H1 (cell line): ENCODE measurements around the gene MRPS31. TPM values are rescaled to one million over a fixed set of nuclear protein-coding genes. Genes with fewer than 3 reads are reported as not detected.

ENCODE experiments used
- CTCF ChIA-PET: fragments of 300-600 bp; sonication (Branson Sonifier 250); formaldehyde crosslinking; loops from one replicate; lab custom pipeline; 2021; ENCODE audit not compliant: partially characterized antibody; lab: Charles Lee
- POLR2A ChIA-PET: fragments of 300-600 bp; sonication (Branson Sonifier 250); formaldehyde crosslinking; loops from one replicate; lab custom pipeline; 2021; ENCODE audit warnings: inconsistent platforms; ENCODE audit not compliant: partially characterized antibody; lab: Charles Lee
- DNase-seq, 2 experiments: peaks; one replicate each; pipeline versions ENCODE4 v3.0.0 to v3.0.0-alpha.2; 2010 to 2022; ENCODE audit warnings: low spot score in 2 of 2, low read depth in 1 of 2, mixed read lengths in 1 of 2
- FAIRE-seq: peaks from 2 replicates; lab custom pipeline; 2011; peaks lifted over from hg19 to GRCh38; lab: Jason Lieb, UNC
- H2AFZ ChIP-seq: 2 replicates; pipeline ENCODE4 v1.8.1; 2012; ENCODE audit warnings: low read length, inconsistent platforms
- H2AK5ac ChIP-seq: 2 replicates; pipeline ENCODE4 v1.6.1; 2013; ENCODE audit warnings: low read depth, low read length
- H2BK120ac ChIP-seq: replicated peaks from 2 replicates; pipeline ENCODE3; 2013; ENCODE audit warnings: low read depth, low read length, inconsistent platforms
- H2BK12ac ChIP-seq: 2 replicates; pipeline ENCODE4 v1.6.1; 2013; ENCODE audit warnings: low read depth, low read length
- H2BK15ac ChIP-seq: 2 replicates; pipeline ENCODE4 v1.6.1; 2013; ENCODE audit warnings: low read length
- H2BK20ac ChIP-seq: 2 replicates; pipeline ENCODE4 v1.6.1; 2013; ENCODE audit warnings: low read length
- H2BK5ac ChIP-seq: 2 replicates; pipeline ENCODE4 v1.6.1; 2013; ENCODE audit warnings: low read depth, low read length
- H3K14ac ChIP-seq: 2 replicates; pipeline ENCODE4 v1.6.1; 2013; ENCODE audit warnings: inconsistent platforms; ENCODE audit not compliant: insufficient read length
- H3K18ac ChIP-seq: 2 replicates; pipeline ENCODE4 v1.6.1; 2013; ENCODE audit warnings: low read length; ENCODE audit errors: extremely low read depth
- H3K23ac ChIP-seq: 2 replicates; pipeline ENCODE4 v1.6.1; 2013; ENCODE audit warnings: inconsistent platforms; ENCODE audit not compliant: insufficient read length
- H3K23me2 ChIP-seq: 2 replicates; pipeline ENCODE4 v1.6.1; 2013; ENCODE audit warnings: low read depth, low read length
- H3K27ac ChIP-seq: 2 replicates; pipeline ENCODE4 v1.6.1; 2011; ENCODE audit warnings: low read depth, low read length, inconsistent platforms
- H3K27me3 ChIP-seq, 4 experiments: replicated peaks in 1 of 4; 1 replicate in 1 of 4; 2 replicates in 3 of 4; pipeline versions ENCODE4 v1.6.1 to v1.8.1; 2011 to 2013; ENCODE audit warnings: low read length in 3 of 4, mild to moderate bottlenecking in 3 of 4, inconsistent platforms in 2 of 4, mixed read lengths in 2 of 4, moderate library complexity in 1 of 4; ENCODE audit not compliant: control insufficient read depth in 3 of 4, insufficient read depth in 3 of 4; ENCODE audit errors: extremely low read depth in 1 of 4
- H3K36me3 ChIP-seq, 4 experiments: 2 replicates each; pipeline versions ENCODE4 v1.6.1 to v1.8.1; 2011 to 2013; ENCODE audit warnings: mild to moderate bottlenecking in 4 of 4, low read length in 3 of 4, moderate library complexity in 2 of 4, control low read depth in 1 of 4, inconsistent platforms in 1 of 4; ENCODE audit not compliant: insufficient read depth in 4 of 4, control insufficient read depth in 2 of 4
- H3K4ac ChIP-seq: replicated peaks from 2 replicates; pipeline ENCODE3; 2013; ENCODE audit warnings: low read length, low read depth, mixed read lengths, inconsistent platforms; ENCODE audit not compliant: insufficient read length
- H3K4me1 ChIP-seq, 4 experiments: replicated peaks in 1 of 4; 1 replicate in 1 of 4; 2 replicates in 3 of 4; pipeline versions ENCODE4 v1.6.1 to v1.8.1; 2011 to 2013; ENCODE audit warnings: low read length in 3 of 4, inconsistent platforms in 2 of 4, mixed read lengths in 1 of 4; ENCODE audit not compliant: insufficient read depth in 4 of 4, control insufficient read depth in 3 of 4
- H3K4me2 ChIP-seq, 2 experiments: 2 replicates each; pipeline versions ENCODE4 v1.6.1 to v1.8.1; 2011 to 2013; ENCODE audit warnings: low read depth in 2 of 2, low read length in 2 of 2, control low read depth in 1 of 2, inconsistent platforms in 1 of 2, mild to moderate bottlenecking in 1 of 2; ENCODE audit not compliant: insufficient read depth in 1 of 2
- H3K4me3 ChIP-seq, 4 experiments: fragments of 200-600, 300-600 bp in 1 of 4; sonication (generic), shearing (Covaris generic), sonication (Bioruptor Twin) in 1 of 4; 2 replicates each; pipeline versions ENCODE4 v1.5.1 to v1.8.1; 2011 to 2016; ENCODE audit warnings: low read length in 4 of 4, low read depth in 3 of 4, control low read depth in 2 of 4, inconsistent platforms in 2 of 4, mild to moderate bottlenecking in 2 of 4, mixed read lengths in 1 of 4, moderate library complexity in 1 of 4; ENCODE audit not compliant: insufficient read depth in 2 of 4; ENCODE audit errors: extremely low read depth in 1 of 4
- H3K56ac ChIP-seq: replicated peaks from 2 replicates; pipeline ENCODE3; 2013; ENCODE audit warnings: low read depth, mild to moderate bottlenecking, mixed read lengths, low read length, inconsistent platforms; ENCODE audit not compliant: insufficient read length
- H3K79me1 ChIP-seq: 2 replicates; pipeline ENCODE4 v1.6.1; 2013; ENCODE audit warnings: low read depth, low read length, control low read depth
- H3K79me2 ChIP-seq, 2 experiments: 2 replicates each; pipeline versions ENCODE4 v1.6.1 to v1.8.1; 2012 to 2013; ENCODE audit warnings: low read length in 2 of 2, mild to moderate bottlenecking in 2 of 2, inconsistent platforms in 1 of 2; ENCODE audit not compliant: insufficient read depth in 2 of 2, control insufficient read depth in 1 of 2
- H3K9ac ChIP-seq, 4 experiments: replicated peaks in 1 of 4; 1 replicate in 1 of 4; 2 replicates in 3 of 4; pipeline versions ENCODE4 v1.6.1 to v1.8.1; 2011 to 2013; ENCODE audit warnings: low read depth in 3 of 4, low read length in 3 of 4, control low read depth in 2 of 4, mild to moderate bottlenecking in 2 of 4, moderate library complexity in 2 of 4, inconsistent platforms in 1 of 4; ENCODE audit errors: extremely low read depth in 1 of 4
- H3K9me3 ChIP-seq, 2 experiments: 2 replicates each; pipeline versions ENCODE4 v1.6.1 to v1.8.1; 2012 to 2013; ENCODE audit warnings: mild to moderate bottlenecking in 2 of 2, moderate library complexity in 2 of 2, control low read depth in 1 of 2, inconsistent platforms in 1 of 2, low read depth in 1 of 2, low read length in 1 of 2, mixed read lengths in 1 of 2; ENCODE audit not compliant: insufficient read depth in 2 of 2
- H4K20me1 ChIP-seq, 2 experiments: replicated peaks in 1 of 2; 2 replicates each; pipeline versions ENCODE3 to v1.8.1; 2011 to 2013; ENCODE audit warnings: inconsistent platforms in 2 of 2, low read length in 2 of 2, mild to moderate bottlenecking in 1 of 2; ENCODE audit not compliant: insufficient read depth in 2 of 2, control insufficient read depth in 1 of 2
- H4K5ac ChIP-seq: 2 replicates; pipeline ENCODE4 v1.6.1; 2013; ENCODE audit warnings: low read length, low read depth, mixed read lengths, inconsistent platforms; ENCODE audit not compliant: insufficient read length
- H4K8ac ChIP-seq: 2 replicates; pipeline ENCODE4 v1.8.0; 2013; ENCODE audit warnings: mild to moderate bottlenecking, moderate library complexity, low read length, inconsistent platforms; ENCODE audit not compliant: insufficient read depth; ENCODE audit errors: extremely low read depth
- H4K91ac ChIP-seq: replicated peaks from 2 replicates; pipeline ENCODE3; 2013; ENCODE audit warnings: low read length, mixed read lengths, inconsistent platforms; ENCODE audit not compliant: insufficient read length
- CBX8 ChIP-seq: fragments of 300-800, 300-1000 bp; sonication (generic); IDR thresholded peaks from 2 replicates; pipeline ENCODE4 v1.7.1; 2016; ENCODE audit warnings: low read depth, low read length, borderline replicate concordance
- E2F6 ChIP-seq: IDR thresholded peaks from 2 replicates; pipeline ENCODE4 v1.6.1; 2012; ENCODE audit warnings: inconsistent platforms
- EZH2 ChIP-seq: fragments of 200-600 bp; sonication (generic); IDR thresholded peaks from 2 replicates; pipeline ENCODE4 v1.7.1; 2012; ENCODE audit warnings: low read depth, mild to moderate bottlenecking, moderate library complexity, low read length, inconsistent platforms; ENCODE audit not compliant: severe bottlenecking
- FOSL1 ChIP-seq: IDR thresholded peaks from 2 replicates; pipeline ENCODE4 v1.6.1; 2011; ENCODE audit warnings: mild to moderate bottlenecking, low read depth, low read length, moderate library complexity; ENCODE audit not compliant: insufficient read depth
- JUND ChIP-seq: IDR thresholded peaks from 2 replicates; pipeline ENCODE4 v1.6.1; 2011; ENCODE audit warnings: mild to moderate bottlenecking, improper control_type of control experiment, low read length
- KDM5A ChIP-seq: fragments of 200-600 bp; IDR thresholded peaks from 2 replicates; pipeline ENCODE4 v1.7.1; 2012; ENCODE audit warnings: mild to moderate bottlenecking, low read length, inconsistent platforms, mixed read lengths
- NANOG ChIP-seq: IDR thresholded peaks from 2 replicates; pipeline ENCODE4 v1.6.1; 2011; ENCODE audit warnings: low read length, low read depth, mild to moderate bottlenecking, inconsistent platforms; ENCODE audit not compliant: insufficient read depth, poor library complexity, severe bottlenecking
- PHF8 ChIP-seq: fragments of 200-600 bp; sonication (generic); conservative IDR thresholded peaks from 2 replicates; pipeline ENCODE4 v1.7.1; 2012; ENCODE audit warnings: low read depth, mild to moderate bottlenecking, inconsistent platforms, low read length, moderate library complexity
- RFX5 ChIP-seq: IDR thresholded peaks from 2 replicates; pipeline ENCODE4 v1.6.1; 2011; ENCODE audit warnings: low read depth, low read length, improper control_type of control experiment, borderline replicate concordance
- SAP30 ChIP-seq: fragments of 300-600 bp; sonication (generic); IDR thresholded peaks from 2 replicates; pipeline ENCODE4 v1.7.1; 2012; ENCODE audit warnings: low read length, moderate library complexity, mild to moderate bottlenecking, inconsistent platforms; ENCODE audit not compliant: insufficient read depth, insufficient replicate concordance
- TAF1 ChIP-seq: IDR thresholded peaks from 2 replicates; pipeline ENCODE4 v1.6.1; 2011; ENCODE audit warnings: mild to moderate bottlenecking, low read depth, low read length
- TAF7 ChIP-seq: optimal IDR thresholded peaks from 2 replicates; pipeline ENCODE3; 2011; ENCODE audit warnings: low read depth, mild to moderate bottlenecking, inconsistent platforms, low read length, moderate library complexity, borderline replicate concordance
- YY1 ChIP-seq: IDR thresholded peaks from 2 replicates; pipeline ENCODE4 v1.6.1; 2011; ENCODE audit warnings: low read depth, mild to moderate bottlenecking, low read length
- WGBS, 2 experiments: shearing (Covaris generic) in 1 of 2; methylation state at CpG; one replicate each; pipeline versions ENCODE4 v1.1.6 to v1.1.7; 2013 to 2015; ENCODE audit warnings: low lambda C conversion rate in 2 of 2, mixed read lengths in 2 of 2, inconsistent platforms in 1 of 2, low coverage in 1 of 2, missing lambda C conversion rate in 1 of 2; ENCODE audit not compliant: insufficient replicate concordance in 2 of 2, insufficient coverage in 1 of 2, insufficient read length in 1 of 2; ENCODE audit errors: extremely low coverage in 1 of 2, missing lambda C conversion rate in 1 of 2; 5-methylcytosine and 5-hydroxymethylcytosine counted together
- polyA plus RNA-seq, 7 experiments: library from polyadenylated mRNA; depleted of rRNA in 3 of 7; stranded (reverse) in 5 of 7; unstranded in 2 of 7; fragments of >200 nt in 5 of 7; fragments of 200-250 nt in 2 of 7; gene quantifications; 1 replicate in 5 of 7; 2 replicates in 1 of 7; 4 replicates in 1 of 7; pipeline versions ENCODE4 v1.2.1 to v1.2.3, GENCODE V29; 2011 to 2013; ENCODE audit warnings: missing spikeins in 2 of 7, mixed read lengths in 2 of 7
- total RNA-seq: library from RNA; stranded (reverse); fragmentation: NEBNext Ultra II Directional; extraction: Animal tissue kit (Norgen Biotek cat#: 25700); gene quantifications from 2 replicates; pipeline ENCODE4 v1.2.1, GENCODE V29; 2021

The MRPS31 gene
- total and polyA plus RNA-seq, 2 of the 8 experiments (the other 6 are each of a cell fraction or from before 2014, with no cell fraction given): 13.6 to 33.3 TPM

GRCh38 chr13:40812102-40812501, 41.1 kb upstream of the MRPS31 start:
- Histone ChIP-seq H4K91ac (no peak overlapping the region), H3K56ac (no peak overlapping the region), H2AK5ac (no peak overlapping the region), H3K9me3 (no peaks in the 10 kb centered on the region), H3K4me1 (no peaks in the 10 kb centered on the region), H4K5ac (no peak overlapping the region), H3K4ac (no peak overlapping the region), H4K20me1 (peaks cover 0 to 1% of the 10 kb centered on the region in 2 experiments), H3K27me3 (no peaks in the 10 kb centered on the region), H3K4me2 (no peak overlapping the region), H2BK5ac (no peak overlapping the region), H3K4me3 (no peak overlapping the region), H2BK20ac (no peak overlapping the region), H3K23me2 (no peaks in the 10 kb centered on the region), H4K8ac (no peak overlapping the region), H3K27ac (no peak overlapping the region), H2BK12ac (no peak overlapping the region), H3K23ac (no peak overlapping the region), H3K36me3 (peaks cover 0 to 5% (median 3%) of the 10 kb centered on the region in 4 experiments; a peak in 4 of 8 replicates), H3K79me1 (no peaks in the 10 kb centered on the region; the same call in 1 of the 2 replicates), H2BK15ac (no peak overlapping the region), H2BK120ac (no peak overlapping the region), H3K9ac (no peak overlapping the region), H3K79me2 (no peaks in the 10 kb centered on the region), H3K18ac (no peak overlapping the region), H3K14ac (no peak overlapping the region), H2AFZ (no peak overlapping the region)
- DNase-seq: no peak
- ChIA-PET CTCF (interaction anchor here (2.7 to 4.7 kb wide), 2 partner anchors 8 to 34 kb away, joined by 8 to 37 read pairs; no protein-coding TSS in a partner anchor), POLR2A (interaction anchor here (1.1 kb wide), 1 partner anchor 22 kb away, joined by 3 read pairs; no protein-coding TSS in a partner anchor)
- WGBS, 2 experiments: 90% methylated on average over 4 of the region's 4 CpGs; no CpG with 5 or more reads in 1 of the 2 experiments
- no peak for FAIRE-seq
- TF ChIP-seq E2F6 (no peak), KDM5A (no peak), PHF8 (no peak), TAF7 (no peak), SAP30 (no peak), YY1 (no peak), NANOG (no peak), TAF1 (no peak), FOSL1 (no peak), RFX5 (no peak), EZH2 (no peak), CBX8 (no peak), JUND (no peak)
